Gastrocnemius medialis (tissue), 4 donors: ENCODE data around the gene PRPF19.

Experiments used
- CTCF ChIP-seq, 5 experiments: fragments of 450-650 bp in 3 of 5; fragments of 200-600 bp in 2 of 5; sonication (generic) in 2 of 5; IDR thresholded peaks in 4 of 5; conservative IDR thresholded peaks in 1 of 5; 1 replicate in 4 of 5; 2 replicates in 1 of 5; pipeline ENCODE4 v1.5.1; 2016 to 2019; ENCODE audit warnings: antibody characterized with exemption in 5 of 5, mild to moderate bottlenecking in 3 of 5, moderate library complexity in 3 of 5
- POLR2A ChIP-seq, 2 donors: fragments of 450-650 bp; IDR thresholded peaks; one replicate each; pipeline ENCODE4 v1.6.1; 2017; ENCODE audit warnings: antibody characterized with exemption in 2 of 2, mild to moderate bottlenecking in 2 of 2, moderate library complexity in 2 of 2

GRCh38 chr11:60934124-60934789, 27.9 kb upstream of the PRPF19 start:
- TF ChIP-seq POLR2A (IDR thresholded peaks at IDR 0.05) (no peak), CTCF (IDR thresholded peaks at IDR 0.05 in 4 of 5, conservative IDR thresholded peaks at IDR 0.05 in 1 of 5) (no peak)
